RPMI8226 (cell line): Measurements from ENCODE around the gene XKR3.
"Not testable (repeated sequence)": the region's sequence is repeated elsewhere in the genome, so short reads cannot be mapped to it uniquely, and the experiment has no call there.

Source experiments
- DNase-seq: peaks from one replicate; pipeline ENCODE4 v3.0.0-alpha.2; 2015

XKR3 gene

GRCh38 chr22:16803255-16803917, 21.8 kb downstream of the XKR3 start:
- DNase-seq = no peak

- no peak for DNase-seq
Observed at GRCh38 chr22:16801571-16801970, 23.6 kb downstream of the XKR3 start.

GRCh38 chr22:16801088-16801487, 24.1 kb downstream of the XKR3 start:
- no peak for DNase-seq

- DNase-seq = no peak
Observed at GRCh38 chr22:16800358-16800757, 24.9 kb downstream of the XKR3 start.

- DNase-seq = not testable (repeated sequence)
Observed at GRCh38 chr22:16795504-16795903, 29.7 kb downstream of the XKR3 start.

GRCh38 chr22:16793831-16794230, 31.4 kb downstream of the XKR3 start:
- DNase-seq = no peak

- DNase-seq = no peak
Observed at GRCh38 chr22:16789860-16790493, 35.2 kb downstream of the XKR3 start.

- no peak for DNase-seq
Observed at GRCh38 chr22:16783930-16784354, 41.3 kb downstream of the XKR3 start.

GRCh38 chr22:16783453-16783852, 41.8 kb downstream of the XKR3 start:
- DNase-seq = no peak

- no peak for DNase-seq
Observed at GRCh38 chr22:16781764-16782329, 43.4 kb downstream of the XKR3 start.

GRCh38 chr22:16781074-16781763, 44.0 kb downstream of the XKR3 start:
- DNase-seq = no peak

GRCh38 chr22:16777284-16777924, 47.8 kb downstream of the XKR3 start:
- DNase-seq = no peak

- no peak for DNase-seq
Observed at GRCh38 chr22:16776080-16776479, 49.1 kb downstream of the XKR3 start.

GRCh38 chr22:16774911-16775500, 50.2 kb downstream of the XKR3 start:
- no peak for DNase-seq

- not testable (repeated sequence) for DNase-seq
Observed at GRCh38 chr22:16771569-16771968, 53.6 kb downstream of the XKR3 start.

- not testable (repeated sequence) for DNase-seq
Observed at GRCh38 chr22:16767927-16768326, 57.3 kb downstream of the XKR3 start.

- not testable (repeated sequence) for DNase-seq
Observed at GRCh38 chr22:16762224-16762623, 63.0 kb downstream of the XKR3 start.

GRCh38 chr22:16760416-16760815, 64.8 kb downstream of the XKR3 start:
- not testable (repeated sequence) for DNase-seq

GRCh38 chr22:16749282-16749681, 75.9 kb downstream of the XKR3 start:
- not testable (repeated sequence) for DNase-seq

- DNase-seq = not testable (repeated sequence)
Observed at GRCh38 chr22:16748160-16748929, 76.9 kb downstream of the XKR3 start.

GRCh38 chr22:16747266-16748159, 77.7 kb downstream of the XKR3 start:
- not testable (repeated sequence) for DNase-seq
